Dermis microvascular lymphatic vessel endothelial cell (primary cell): ENCODE data around the gene PPBP. TPM values are rescaled to one million over a fixed set of nuclear protein-coding genes. Genes with fewer than 3 reads are reported as not detected.

ENCODE experiments used
- DNase-seq, 2 donors: peaks; one replicate each; pipeline versions ENCODE4 v3.0.0 to v3.0.0-alpha.2; 2010; ENCODE audit warnings: low read depth in 2 of 2
- total RNA-seq: library from RNA; depleted of rRNA; stranded (reverse); fragments of >200 nt; gene quantifications from 2 replicates; pipeline ENCODE4 v1.2.1, GENCODE V29; 2014

Gene PPBP, protein sequence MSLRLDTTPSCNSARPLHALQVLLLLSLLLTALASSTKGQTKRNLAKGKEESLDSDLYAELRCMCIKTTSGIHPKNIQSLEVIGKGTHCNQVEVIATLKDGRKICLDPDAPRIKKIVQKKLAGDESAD
- total RNA-seq, result not detected in 2 replicates

DNA sequence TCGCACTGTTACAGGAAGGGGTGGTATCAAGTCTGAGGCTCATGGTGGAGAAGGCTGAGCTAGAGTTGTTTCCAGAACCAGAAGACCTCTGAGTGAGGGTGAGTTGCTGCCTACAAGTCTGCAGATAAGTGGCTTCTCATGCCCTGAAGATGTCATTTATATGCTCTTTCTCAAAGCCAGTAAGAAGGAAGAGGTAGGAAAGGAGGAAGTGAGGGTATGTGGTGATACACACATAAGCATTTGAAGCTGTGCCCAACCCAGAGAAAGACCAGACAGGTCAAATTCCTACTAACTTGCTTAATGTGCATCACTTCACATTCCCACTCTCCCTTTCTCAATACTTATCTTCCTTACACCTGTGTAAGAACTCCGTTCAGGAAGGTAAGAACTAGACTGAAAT is at the start of gene PPBP:
TSS of gene PPBP (minus strand) at position 130 of the 400 bp plus-strand sequence. CDS start at position 43, 87 bp downstream.
- DNase-seq, result no peak

DNA sequence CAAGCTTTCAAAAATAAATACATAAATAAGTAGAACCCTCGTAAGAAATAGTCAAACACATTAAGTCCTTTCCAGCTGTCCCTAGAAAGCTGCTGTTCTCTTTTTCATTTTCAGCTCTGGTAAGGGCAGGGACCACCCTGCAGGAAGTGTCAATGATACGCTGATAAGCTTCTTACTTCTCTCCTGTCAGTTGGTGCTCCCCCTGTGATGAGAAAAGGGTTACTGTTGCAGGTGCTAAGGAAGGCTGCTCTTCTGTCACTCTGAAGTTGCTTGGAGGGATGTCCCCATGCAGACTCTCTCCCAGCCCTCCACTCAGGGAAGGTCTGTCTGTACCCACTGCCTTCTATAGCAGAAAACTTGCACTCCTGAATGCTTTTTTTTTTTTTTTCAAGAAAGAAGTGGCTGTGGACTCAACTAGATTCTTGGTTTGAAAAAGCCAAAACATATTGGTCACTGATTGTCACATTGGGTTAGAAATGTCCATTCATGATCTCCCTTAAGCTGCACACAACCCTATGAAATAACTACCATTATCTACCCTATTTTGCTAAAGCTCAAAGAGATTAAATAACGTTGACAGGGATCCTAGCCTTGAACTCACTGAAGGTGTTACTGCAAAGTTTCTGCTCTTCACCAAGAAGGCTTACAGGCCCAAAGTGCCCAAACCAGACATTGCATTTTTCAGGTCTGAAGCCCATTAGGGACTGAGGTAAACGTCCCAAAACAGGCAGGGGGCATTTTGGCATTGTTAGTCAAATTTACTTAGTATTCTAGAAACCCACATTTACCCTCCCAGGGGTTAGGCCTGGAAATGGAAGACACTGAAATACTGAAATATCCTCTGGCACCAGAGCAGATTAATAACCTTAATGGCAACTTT is 49.3 kb upstream of the PPBP start:
- DNase-seq, result no peak

DNA sequence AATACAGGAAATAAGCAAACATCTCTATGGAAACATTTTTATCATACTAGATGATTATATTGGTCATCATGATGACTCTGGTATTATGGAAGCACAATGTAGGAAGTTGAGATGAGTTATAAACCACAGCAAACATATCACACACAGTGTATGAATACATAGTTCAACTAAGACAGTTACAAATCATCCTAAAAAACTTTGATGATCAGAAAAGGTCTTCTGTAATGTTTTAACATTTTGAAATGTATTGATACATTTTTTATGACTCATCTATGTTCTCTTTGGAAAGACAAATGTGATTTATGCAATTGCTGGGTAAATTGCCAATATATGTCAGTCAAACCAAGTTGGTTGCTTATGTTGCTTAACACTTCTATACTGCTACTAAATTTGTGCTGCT is 45.7 kb upstream of the PPBP start:
- DNase-seq, result no peak

DNA sequence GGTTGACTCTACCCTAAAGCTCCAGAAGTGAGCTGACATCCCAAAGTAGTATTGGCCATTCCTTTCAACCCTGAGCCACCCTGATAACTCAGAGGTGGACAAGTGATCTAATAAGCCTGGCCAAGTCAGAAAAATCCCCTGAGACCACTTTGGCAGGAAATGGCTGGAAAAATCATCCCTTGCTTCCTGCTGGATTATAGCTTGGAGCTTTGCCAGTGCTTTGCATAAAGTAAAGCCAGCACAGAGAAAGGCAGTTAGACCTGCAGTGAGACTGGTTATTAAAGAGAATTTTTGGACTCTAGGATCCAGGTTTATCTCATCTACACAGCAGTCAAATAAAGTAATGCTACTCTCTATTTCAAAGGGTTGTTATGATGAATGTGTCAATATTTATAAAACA is 44.1 kb upstream of the PPBP start:
- peak; percentile 62 to 77 for DNase-seq

DNA sequence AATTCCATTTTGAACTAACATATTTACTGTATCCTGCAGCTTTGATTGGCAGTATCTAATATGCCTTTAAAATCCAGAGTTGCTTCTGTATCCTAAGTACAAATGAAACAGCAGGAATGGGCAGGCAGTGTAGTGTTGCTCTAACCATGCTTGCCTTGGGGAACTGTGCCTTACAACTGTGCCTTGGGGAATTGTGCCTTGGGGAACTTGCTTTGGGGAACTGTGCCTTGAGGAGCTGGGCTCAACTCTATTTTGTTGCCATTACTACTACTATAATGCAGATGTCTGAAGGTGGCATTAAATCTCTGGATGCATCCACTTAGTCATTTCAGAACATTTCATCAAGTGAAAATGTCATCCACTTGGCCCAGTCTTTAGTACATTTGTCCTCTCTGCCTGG is 43.6 kb upstream of the PPBP start:
- DNase-seq, result no peak

DNA sequence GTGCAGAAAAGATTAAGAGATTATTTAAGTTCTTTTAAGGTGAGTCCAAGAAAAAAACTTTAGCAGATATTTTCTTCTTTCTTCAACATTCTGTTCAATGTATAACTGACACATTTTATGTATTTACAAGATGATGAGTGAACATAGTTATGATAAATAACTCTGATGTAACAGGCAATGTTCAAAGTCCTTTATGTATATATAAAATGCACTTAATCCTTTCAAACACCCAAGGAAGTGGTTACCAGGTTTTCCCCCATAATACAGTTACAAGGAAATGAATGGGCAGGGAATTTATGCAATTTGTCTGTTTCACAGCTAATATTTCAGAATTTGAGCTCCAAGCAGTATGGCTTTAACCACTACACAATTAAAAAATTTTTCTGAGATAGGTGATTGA is 42.3 kb upstream of the PPBP start:
- DNase-seq, result no peak

DNA sequence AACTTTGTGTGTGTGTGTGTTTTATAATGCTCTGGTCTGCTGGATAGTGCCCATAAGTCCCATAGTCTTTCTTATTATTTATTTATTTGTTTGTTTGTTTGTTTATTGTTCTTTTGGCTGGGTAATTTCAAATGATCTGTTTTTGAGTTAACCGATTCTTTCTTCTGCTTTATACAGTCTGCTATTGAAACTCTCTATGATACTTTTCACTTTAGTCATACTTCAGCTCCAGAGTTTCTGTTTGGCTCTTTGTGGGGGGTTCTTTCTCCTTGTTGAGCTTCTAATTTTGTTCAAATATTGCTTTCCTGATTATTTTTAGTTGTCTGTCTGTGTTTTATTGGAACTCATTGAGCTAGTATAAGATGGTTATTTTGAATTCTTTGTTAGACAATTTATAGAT is 40.5 kb upstream of the PPBP start:
- no peak for DNase-seq

DNA sequence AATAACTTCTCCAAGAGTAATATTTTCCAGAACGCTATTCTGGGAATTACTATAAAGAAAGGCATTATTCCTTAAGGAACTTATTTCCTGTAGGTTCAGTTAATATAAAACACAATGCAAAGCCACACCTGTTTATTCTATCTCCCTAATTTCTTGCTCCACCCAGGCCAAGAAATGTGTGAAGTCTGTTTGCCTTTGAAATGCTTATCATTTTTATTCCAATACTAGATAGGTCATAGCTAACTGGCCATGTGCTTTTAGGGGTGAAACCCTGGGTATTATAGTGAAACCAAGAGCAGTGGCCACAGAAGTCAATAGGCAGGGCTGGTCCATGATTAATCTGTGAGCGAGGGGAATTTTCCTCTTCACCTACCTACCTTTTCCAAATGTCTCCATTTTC is 35.7 kb upstream of the PPBP start:
- no peak for DNase-seq

DNA sequence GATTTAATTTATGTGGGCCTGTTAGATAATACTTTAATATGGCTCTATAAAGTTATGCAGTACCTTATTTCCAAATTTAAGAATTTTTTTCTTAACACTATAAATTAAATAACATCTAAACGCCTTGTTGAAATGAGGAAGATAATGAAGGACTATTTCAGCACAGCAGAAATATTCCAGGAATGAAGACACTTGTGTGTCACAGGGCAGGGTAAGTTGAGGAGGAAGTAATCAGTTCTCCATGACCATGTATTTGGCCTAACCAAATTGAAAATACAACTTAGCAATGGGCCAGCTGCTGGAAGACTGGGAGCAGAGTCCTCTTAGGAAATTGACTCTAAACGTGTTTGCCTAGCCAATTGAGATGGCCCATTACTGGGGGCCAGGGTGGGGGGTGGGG is 33.6 kb upstream of the PPBP start:
- DNase-seq, result no peak

DNA sequence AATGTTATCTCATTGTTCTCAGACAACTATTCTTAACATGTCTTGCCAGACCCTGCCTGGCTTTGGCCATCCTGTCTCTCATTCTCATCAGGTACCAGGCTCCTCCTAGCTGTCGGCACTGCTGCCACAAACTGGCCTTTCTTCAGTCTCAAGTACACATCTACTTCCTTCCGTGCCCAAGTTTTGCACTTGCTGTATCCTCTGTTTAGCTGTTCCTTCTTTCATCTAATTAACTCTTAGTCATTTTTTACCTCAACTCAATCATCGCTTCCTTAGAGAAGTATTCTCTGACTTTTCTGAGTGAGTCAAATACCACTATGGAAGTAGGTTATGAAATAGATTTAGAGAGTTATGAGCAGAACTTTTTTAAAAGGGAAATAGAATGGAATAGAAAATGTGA is 30.8 kb upstream of the PPBP start:
- no peak for DNase-seq

DNA sequence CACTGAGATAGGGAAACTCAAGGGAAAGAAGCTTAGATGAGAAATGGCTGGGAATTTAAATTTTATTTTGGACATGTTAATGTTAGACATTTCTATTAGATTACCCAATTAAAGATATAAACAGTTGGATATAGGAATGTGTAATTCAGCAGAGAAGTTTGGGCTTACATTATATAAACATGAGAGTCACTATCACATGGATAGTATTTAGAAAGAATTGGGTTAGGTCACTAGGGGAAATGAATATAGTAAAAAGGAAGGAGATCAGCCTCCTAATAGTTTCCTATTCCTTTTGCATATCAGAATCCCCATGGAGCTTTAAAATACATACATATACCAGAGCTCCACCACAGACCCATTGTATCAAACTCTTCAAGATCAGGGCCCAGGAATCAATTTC is 30.1 kb upstream of the PPBP start:
- DNase-seq, result no peak

DNA sequence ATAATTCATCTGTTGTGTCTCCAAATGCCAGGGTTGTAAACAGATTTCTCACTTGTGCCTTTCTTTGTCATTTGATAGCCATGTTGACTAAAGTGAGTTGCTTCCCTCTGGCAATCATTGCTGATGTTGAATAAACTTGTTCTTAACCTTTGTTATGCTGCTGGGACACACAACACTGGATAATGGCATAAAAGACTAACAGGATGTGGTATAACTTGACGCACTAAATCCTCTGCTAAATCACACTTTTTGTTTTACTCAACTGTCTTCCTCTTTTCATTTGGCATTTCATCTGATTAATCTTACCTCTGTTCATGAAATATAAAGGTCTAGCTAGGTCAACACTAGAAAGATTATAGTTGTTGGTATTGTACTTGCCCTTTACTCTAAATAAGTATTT is 28.1 kb upstream of the PPBP start:
- DNase-seq, result no peak

DNA sequence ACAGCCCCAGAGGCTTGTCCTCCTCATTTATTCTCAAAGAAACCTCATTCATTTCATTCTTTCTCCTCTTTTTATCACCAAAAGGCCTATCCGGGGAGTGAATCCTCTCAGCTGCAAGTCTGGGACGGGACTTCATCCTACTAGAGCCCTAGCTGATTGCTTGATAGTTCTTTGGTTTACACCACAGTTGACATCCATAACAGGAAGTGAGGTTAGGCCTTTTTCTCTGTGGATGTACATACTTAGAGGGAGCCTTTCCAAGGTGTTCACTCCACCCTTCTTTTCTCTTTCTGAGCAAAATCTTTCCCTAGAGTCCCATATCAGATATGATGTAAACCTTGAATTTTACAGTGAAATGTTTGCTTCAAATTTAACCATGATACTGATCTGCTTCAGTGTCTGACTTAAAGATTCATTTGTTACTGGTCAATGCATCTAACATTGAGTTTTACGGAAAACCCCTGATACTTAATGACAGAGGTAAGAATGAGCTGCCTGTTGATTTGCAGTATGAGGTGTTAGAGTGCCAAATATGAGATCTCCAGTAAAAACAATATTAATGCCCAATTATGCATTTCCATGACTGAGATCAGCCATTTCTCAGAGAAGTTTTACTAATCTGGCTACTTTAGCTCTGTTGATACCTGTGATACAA is 27.3 kb upstream of the PPBP start:
- no peak for DNase-seq

DNA sequence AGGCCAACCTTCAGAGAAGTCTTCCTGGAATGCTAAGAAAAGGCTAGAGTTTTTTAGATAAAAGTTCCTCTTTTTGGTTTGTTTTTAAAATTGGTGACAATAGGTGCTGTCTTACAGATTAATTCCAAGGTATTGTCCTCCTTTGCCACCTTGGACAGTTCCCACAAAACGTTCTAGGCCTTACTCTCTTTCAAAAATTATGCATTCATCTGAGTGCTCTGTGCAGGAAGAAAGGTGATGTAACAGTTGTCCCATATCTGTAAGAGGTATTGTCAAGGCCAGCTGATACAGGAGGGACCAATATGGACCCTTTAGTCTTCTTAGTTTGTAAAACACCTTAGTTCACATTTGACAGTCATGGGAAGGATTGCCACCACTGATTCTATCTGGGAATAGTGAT is 26.3 kb upstream of the PPBP start:
- DNase-seq, result no peak

DNA sequence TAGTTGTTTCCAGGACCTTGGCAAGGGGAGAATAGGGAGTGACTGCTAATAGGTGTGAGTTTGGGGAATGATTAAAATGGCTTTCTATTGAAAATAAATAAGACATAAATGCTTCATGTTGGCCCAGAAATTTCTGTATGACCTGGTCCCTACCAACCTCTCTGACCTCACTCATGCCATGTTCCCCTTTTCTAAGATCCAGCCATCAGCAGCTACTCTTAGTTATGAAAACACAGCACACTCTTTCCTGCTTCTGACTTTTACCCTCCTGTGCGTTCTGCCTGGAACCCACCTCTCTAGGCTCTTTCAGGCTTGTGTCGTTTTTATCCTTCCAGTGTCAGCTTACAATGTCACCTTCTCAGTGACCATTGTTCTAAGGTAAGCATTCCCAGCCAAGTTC is 25.3 kb upstream of the PPBP start:
- DNase-seq, result no peak

DNA sequence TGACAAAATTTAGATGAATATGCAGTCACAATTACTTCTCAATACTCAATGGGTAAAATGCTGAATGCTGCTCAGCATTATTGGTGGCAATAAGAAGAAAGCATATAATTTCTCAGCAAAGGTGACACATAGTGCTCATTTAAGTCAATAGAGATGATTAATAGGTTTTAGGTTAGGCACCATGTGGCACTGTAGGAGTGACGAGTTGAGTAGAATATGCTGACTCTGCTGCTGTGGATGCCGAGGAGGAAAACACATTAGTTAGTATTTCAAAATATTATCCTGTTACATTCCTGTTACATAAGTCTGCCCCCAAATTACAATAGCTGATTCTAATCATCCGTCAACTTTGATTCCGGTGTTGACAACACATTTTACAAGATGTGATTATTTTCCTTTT is 24.1 kb upstream of the PPBP start:
- DNase-seq, result no peak

DNA sequence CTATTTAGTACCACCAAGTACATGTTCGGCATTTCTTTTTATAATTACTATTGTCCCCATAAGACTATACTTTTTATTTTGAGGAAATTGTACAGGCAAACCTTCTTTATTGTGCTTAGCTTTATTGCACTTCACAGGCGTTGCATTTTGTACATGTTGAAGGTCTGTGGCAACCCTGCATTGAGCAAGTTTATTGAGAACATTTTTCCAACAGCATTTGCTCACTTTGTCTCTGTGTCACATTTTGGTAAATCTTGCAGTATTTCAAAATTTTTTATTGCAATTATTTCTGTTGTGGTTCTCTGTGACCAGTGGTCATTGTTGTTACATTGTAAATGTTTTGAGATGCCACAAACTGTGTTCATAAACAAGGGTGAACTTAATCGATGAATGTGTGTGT is 21.3 kb upstream of the PPBP start:
- DNase-seq, result no peak

DNA sequence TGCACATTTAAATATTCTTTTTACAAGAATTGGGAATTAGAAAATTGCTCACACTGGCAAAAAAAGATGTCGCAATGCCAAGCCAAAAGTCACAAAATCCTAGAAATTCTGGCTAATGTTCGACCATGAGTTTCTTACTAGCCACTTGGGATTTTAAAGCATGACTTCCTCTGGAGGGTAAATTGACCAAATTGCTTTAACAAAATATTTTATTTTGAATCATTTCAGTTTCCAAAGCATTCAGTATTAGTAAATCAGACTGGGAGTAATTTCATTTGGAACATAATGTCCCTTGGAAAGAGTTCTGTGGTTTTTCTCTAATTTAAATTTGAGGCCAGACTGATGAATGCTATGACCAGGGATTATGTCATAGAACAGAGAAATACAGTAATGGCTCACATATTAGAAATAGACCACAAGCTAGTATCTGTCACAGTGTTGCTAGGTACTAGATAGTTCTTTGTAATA is 18.1 kb upstream of the PPBP start:
- DNase-seq, result no peak

DNA sequence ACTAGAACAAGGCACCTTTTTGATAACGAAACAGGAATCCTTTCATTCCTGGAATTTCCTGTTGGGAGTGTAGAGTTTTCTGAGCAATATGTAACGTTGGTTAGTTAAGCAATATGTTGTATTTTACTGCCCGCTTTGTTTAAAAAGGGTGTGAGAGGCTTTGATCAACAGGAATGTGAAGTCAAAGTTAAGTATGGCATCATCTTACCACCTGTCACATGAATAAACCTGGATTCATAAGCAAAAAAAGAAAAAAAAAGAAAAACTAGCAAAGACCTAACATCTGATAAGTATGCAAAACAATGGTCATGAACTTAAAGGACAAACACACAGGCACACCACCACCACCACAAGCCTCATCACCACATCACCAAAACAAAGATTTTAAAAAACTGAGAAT is 17.5 kb upstream of the PPBP start:
- DNase-seq, result peak; percentile 3 to 5

DNA sequence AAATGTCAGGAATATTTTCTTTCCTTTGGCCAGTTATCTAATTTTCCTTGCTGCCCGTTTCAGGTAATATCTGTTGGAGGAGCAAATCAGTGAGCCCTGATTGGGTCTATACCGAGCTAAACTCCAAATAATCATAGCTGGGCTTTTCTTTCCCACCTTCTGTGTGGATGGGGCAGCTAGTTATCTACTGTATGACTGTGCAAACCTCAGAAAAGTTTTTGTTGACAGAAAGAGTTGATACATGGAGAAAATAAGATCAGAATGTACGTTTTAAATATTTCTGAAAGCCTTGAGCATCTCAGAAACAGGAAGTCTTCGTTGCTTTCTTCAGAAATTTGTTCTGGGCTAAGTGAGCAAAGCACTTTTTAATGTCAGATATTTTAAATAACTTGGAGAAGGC is 16.7 kb upstream of the PPBP start:
- DNase-seq, result no peak

DNA sequence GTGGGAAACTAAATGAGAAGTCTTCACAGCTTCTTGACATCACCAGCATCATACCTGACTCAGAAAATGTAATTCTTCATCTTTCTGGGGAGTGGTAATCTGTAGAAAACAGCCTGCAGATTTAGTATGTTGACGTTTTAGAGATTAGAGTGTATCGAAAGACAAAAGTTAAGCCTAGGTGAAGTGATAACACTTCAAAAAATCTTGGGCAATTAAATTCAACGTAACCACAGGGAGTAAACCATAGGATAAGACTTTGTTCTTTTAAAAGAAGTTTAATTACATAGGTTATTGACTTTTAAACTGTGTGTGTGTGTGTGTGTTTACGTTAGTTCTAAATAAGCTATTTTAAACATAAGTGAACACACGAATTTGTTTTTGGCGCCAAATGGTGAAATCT is 12.3 kb upstream of the PPBP start:
- DNase-seq, result no peak

DNA sequence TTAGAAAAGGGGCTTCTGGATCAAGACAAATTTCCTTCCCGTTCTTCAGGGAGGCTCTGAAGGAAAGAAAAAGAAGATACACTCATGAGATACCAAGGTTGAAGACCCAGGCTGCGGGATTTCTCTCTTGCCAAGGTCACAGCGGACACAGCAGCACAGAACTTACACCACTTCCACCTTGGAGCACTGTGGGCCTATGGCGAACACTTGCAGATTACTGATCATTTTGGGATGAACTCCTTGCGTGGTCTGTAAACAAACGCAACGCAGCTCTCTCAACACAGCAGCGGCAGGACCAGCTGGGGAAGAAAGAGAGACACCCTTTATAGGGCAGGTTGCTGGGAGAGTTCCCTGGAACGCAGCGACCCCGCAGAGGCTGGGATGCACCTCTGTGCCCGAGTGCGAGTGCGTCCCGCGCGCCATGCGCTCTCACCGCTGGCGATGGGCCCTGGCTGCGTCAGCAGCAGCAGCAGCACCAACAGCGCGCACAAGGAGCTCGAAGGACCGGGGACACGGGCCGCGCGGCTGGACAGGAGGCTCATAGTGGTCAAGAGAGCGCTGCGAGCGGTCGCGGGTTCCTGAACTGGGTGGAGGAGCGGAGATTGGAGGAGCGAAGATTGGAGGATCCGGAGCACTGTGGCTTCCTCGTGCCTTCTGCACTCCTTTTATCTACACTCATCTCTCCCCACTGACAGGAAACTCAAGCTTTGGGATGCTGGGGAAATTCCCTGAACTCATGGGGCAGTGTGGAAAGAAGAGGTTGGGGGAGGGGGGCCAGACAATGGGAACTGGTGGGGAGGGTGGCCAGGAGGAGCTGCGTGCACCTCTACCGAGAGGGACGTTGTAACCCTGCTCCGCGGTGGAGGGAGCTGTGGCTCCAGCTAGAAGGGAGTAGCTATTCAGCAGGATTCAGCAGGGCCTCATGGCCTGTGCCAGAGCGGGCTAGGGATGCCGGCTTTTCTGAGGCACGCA is 10.3 kb upstream of the PPBP start, which contains the start of gene CXCL5:
TSS of gene CXCL5 (minus strand) at position 638 of the 972 bp plus-strand sequence. CDS start at position 542, 96 bp downstream.
- peak; percentile 17 to 47 for DNase-seq
